Measurements from ENCODE around the gene SNX17.

The SNX17 gene

DNA sequence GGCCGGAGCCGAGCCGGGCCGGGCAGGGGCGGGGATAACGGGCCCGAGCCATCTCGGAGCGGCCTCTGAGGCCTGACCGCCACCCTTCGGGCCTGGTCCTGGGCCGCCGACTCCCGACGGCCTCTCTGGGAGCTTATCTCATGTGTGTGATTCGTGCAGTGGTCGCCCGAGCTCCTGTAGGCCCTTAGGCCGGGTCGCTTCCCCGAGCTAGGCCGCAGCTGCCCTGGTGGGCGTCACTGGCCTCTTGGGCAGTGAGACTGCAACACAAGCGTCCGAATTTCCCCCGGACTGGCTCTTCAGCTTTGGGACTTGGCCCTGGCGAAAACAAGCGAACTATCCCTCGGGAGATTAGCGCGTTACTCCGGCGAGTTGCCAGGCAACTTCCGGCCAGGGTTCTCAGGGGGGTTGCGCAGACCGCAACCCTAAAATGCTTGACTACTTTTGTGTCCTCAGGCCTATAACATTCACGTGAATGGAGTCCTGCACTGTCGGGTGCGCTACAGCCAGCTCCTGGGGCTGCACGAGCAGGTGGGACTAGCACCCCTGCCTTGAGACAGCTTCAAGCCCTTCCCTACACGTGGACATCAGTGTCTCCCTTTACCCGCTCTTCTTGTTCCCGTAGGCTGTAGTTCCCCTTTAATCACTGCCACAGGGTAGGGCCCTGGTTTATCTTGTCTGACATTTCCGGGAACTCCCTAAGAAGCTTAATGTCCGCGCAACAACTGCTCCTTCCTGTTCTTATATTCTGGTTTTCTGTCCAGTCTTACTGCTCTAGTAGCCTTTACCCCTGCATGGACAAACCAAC lies 602 bp downstream of the SNX17 start:
- peak; percentile 88 for DNase-seq

GRCh38 chr2:27372937-27373336 lies 2.5 kb downstream of the SNX17 start:
- no peak for DNase-seq

DNA sequence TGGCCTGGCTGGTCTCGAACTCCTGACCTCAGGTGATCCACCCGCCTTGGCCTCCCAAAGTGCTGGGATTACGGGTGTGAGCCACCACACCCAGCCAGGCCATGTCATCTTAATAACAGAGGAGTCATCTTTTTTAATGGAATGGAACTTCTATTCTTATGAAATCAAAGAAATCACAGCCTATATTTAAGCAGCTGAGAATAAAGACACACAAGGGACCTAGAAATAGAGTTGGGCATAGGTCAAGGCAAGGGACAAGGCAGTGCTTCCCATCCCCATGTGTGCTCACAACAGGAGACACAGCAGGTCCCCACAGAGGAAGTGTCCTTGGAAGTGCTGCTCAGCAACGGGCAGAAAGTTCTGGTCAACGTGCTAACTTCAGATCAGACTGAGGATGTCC lies 3.2 kb downstream of the SNX17 start:
- DNase-seq = no peak

DNA sequence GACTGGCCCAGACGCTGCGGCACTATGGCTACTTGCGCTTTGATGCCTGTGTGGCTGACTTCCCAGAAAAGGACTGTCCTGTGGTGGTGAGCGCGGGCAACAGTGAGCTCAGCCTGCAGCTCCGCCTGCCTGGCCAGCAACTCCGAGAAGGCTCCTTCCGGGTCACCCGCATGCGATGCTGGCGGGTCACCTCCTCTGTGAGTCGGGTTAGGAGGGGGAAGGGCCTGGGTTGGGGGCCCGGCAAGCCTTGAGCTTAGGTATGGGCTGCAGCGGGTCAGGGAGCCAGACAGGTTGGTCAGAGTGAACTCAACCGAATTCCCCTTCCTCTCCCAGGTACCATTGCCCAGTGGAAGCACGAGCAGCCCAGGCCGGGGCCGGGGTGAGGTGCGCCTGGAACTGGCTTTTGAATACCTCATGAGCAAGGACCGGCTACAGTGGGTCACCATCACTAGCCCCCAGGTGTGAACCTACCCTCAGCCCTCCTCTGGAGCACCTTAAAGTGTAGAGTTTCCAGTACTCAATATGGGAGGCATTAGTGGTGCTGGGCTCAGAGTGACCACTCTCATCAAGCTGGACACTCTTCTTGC lies 5.2 kb downstream of the SNX17 start:
- DNase-seq = no peak

DNA sequence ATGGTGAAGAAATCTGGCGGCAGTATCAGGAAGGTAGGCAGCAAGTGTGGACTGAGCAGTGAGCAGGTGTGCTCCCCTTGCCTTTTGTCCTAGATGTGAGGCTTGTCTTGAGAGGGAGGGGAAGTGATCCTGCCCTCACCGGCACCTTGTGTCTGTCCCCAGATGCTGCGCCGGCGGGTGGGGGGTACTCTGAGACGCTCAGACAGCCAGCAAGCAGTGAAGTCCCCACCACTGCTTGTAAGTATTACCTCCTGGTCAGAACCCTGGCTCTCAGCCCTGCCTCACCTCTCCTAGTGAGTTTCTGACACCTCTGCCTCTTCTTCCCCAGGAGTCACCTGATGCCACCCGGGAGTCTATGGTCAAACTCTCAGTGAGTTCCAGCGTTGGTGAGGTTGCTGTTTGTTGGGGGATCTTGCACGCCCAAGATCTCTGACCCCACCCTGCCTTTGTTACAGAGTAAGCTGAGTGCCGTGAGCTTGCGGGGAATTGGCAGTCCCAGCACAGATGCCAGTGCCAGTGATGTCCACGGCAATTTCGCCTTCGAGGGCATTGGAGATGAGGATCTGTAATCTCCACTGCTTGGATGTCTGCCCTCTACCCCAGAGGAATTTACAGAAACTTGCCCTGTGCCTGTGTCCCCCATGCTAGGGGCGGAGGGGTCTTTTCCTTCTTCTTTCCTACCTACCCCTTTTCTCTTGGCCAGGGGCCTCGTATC lies 5.9 kb downstream of the SNX17 start:
- no peak for DNase-seq

- no peak for DNase-seq
Observed at GRCh38 chr2:27376866-27377617, 6.6 kb downstream of the SNX17 start.

- no peak for DNase-seq
Observed at GRCh38 chr2:27377618-27378095, 7.2 kb downstream of the SNX17 start.

- DNase-seq = no peak
Observed at GRCh38 chr2:27378096-27378808, 7.8 kb downstream of the SNX17 start.

DNA sequence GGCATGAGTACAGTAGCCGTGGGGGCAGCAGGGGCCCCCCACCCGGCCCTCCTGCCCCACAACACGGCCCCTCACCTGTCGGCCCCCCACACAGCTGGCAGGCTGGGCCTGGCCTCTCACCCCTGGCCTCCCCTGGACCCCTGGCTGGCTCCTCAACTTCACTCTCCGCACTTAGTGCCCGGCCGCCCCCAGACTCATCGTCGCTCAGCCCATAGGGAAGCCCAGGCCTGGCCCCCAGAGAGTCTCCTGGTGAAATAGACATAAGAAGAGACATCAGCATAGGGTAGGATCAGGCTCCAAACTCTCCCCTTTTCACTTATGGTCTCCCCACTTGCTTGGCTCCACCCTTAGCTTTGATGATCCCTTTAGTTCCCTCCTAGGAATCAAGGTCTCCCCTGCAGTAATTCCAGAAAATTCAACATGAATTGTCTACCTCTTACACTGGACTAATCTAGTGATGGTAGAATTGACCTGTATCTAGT lies 8.4 kb downstream of the SNX17 start:
- DNase-seq = no peak

DNA sequence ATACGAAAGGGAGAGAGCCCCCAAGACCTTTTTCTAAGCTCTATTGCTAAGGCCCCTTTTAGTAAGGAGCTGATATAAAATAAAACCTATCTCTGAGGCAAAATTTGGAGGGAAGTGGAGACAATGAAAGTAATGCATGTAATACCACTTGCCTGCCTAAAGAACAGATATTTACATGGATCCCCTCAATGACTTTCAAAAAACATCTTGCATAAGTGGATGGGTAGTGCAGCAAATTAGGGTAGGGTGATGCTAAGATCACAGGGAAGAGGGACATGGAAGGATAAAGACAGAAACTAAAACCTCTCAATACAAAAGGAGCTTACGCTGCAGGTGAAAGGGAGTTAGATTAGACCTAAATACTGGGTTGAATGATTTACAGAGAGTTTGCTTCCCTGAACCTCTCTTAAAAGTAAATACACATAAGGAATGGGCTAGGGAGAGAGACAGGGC lies 9.0 kb downstream of the SNX17 start:
- peak; percentile 36 for DNase-seq

DNA sequence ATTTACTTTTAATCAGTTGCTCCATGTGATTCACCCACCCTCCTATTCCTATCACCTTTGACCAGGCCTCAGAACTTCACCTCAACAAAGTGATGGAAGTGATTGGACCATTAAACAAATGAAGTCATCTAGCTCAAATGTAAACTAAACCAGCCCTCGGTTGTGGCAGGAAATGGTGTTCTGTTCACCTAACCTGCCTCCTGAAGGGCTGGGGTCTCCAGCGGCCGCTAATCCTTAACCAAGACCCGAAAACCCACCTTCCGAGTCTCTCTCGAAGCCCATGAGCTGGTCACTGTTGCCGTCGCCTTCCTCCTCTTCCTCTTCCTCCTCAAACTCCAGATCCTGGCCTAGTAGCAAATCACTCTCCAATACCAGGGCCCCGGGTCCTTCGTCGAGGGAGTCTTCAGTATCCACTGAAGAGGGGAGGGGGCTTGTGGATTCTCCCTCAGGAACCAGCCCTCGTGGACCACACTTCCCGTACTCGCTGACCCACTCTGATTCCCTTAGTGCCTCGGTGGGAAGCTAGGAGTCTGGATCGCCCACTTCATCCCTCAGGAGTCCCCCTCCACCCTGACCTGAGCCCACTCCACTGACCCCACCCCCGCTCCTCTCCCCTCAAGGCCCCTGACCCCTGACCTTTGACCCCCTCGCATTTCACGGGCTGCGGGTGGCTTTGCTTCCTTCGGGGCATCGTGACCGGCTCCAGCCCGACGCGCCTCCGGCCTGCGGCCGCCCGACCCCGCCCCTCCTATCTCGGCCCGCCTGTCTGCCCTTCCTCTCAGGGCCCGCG lies 9.6 kb downstream of the SNX17 start:
- DNase-seq = peak; percentile 72

GRCh38 chr2:27380626-27381545 lies 10.5 kb downstream of the SNX17 start, which contains the start of gene ZNF513:
ZNF513 (minus strand) TSS chr2:27380734; CDS start chr2:27380526, 208 bp downstream.
- DNase-seq = peak; percentile 96

- no peak for DNase-seq
Observed at GRCh38 chr2:27381577-27382181, 11.3 kb downstream of the SNX17 start.

- DNase-seq = no peak
Observed at GRCh38 chr2:27390822-27391679, 20.6 kb downstream of the SNX17 start.

DNA sequence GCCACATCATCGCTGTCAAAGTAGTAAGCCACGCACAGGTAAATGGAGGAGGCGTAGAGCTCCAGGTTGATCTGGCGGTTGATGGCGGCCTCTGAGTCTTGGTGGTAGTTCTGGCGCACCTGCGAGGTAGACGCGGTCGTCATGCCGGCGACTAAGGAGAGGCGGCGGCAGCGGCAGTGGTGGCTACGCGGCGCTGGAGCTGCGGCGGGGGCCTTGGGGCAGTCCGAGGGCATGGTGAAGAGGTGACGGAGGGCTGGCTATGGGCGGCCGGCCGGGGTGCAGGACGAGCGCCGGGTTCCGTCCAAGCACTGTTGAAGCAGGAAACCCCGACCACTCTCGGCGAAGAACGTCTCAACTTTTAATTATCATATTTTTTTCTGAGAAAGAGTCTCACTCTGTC lies 22.8 kb downstream of the SNX17 start:
- no peak for DNase-seq

GRCh38 chr2:27398962-27399361 lies 28.5 kb downstream of the SNX17 start:
- DNase-seq = no peak

GRCh38 chr2:27400348-27401135 lies 30.1 kb downstream of the SNX17 start:
- no peak for DNase-seq

All from hematopoietic multipotent progenitor cell treated with erythropoietin and hydrocortisone succinate and interleukin-3 and kit ligand, for 6 days (in vitro differentiated cells).